GM21717 (cell line): ENCODE data around the gene PTGR3.

Source experiments
- ATAC-seq: cut with Tn5 transposase; IDR thresholded peaks from one replicate; pipeline ENCODE4 v1.9.1; 2021; ENCODE audit warnings: mild to moderate bottlenecking, moderate library complexity; ENCODE audit not compliant: unreplicated experiment

The PTGR3 gene

GRCh38 chr18:75170916-75171315 is 38.0 kb downstream of the PTGR3 start:
- ATAC-seq = no peak

GRCh38 chr18:75170022-75170789 is 38.7 kb downstream of the PTGR3 start:
- no peak for ATAC-seq

DNA sequence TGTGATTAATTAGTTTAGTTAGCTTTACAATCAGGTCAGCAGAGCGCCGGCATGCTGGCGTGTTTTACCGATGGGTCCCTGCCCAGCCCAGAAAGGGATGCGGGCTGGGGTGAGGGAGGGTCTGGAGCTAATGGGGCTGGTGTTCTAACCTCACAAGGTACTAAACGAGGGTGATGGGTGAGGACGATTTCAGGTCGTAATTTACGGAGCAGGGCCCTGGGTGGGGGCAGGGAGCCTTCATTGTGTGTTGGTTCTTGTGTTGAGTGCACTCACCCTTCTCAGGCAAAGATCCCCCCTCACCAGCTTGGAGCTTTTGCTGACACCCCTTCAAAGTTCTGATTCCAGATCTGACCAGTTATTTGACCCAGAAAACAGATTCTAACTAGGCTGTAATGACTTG is 39.5 kb downstream of the PTGR3 start:
- no peak for ATAC-seq

DNA sequence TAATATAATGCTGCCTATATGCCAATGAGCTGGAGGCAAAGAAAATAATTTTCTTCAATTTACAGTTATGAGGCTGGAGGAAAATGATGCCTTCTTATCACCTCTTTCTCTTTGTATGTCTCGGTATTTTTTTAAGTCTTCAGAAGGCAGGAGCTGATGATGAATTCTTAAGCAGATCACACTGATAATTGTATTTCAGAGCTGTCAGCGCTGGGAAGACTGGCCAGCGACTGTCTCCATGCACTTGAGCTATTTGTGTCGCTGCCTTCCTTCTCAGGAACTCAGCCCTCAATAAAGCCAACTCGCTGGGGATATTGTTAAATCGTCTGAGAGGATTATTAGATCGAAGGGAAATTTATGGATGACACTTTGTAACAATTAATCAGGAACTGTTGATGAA is 40.3 kb downstream of the PTGR3 start:
- no peak for ATAC-seq

- no peak for ATAC-seq
Measured at GRCh38 chr18:75167759-75168618, 41.0 kb downstream of the PTGR3 start.

- ATAC-seq = no peak
Measured at GRCh38 chr18:75167137-75167536, 41.8 kb downstream of the PTGR3 start.

- no peak for ATAC-seq
Measured at GRCh38 chr18:75165926-75166325, 43.0 kb downstream of the PTGR3 start.

DNA sequence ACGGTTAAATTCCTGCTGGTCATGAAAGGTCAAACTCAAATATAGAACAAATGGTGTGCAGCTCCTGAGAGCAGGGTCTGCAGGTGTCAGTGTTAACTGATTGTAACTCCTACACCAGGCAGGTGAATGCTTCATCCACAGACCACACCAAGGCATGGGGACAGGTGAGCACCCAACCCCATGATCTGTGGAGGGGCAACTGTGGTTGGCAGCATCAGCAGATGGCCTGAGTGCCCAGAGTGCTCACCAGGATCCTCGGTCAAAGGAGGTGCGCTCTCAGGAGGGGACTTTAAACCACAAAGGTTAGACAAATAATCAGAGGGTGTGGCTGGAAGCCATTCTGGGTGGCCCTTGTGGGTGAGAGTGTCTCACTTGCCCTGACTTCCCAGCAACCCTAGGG is 44.5 kb downstream of the PTGR3 start:
- no peak for ATAC-seq

DNA sequence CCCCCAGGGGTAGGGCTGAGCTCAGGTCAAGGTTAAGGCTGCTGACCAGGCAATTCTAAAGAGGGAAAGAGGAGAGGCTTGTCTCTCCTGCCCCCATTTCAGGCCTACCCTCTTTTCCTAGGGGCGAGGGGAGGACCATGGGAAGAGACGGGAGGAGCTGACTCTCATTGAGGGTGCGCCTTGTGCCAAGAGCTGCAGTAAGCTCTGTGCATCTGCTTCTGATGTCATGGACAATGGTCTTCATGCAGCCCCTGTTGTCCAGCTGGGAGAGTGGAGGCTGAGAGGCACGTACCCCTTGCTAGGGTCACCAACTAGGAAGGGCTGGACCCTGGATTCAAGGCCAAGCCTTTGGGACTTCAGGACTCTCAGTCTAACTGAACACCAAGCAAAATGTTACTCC is 45.2 kb downstream of the PTGR3 start:
- no peak for ATAC-seq

- no peak for ATAC-seq
Measured at GRCh38 chr18:75162978-75163377, 46.0 kb downstream of the PTGR3 start.

- ATAC-seq = no peak
Measured at GRCh38 chr18:75162467-75162866, 46.5 kb downstream of the PTGR3 start.

DNA sequence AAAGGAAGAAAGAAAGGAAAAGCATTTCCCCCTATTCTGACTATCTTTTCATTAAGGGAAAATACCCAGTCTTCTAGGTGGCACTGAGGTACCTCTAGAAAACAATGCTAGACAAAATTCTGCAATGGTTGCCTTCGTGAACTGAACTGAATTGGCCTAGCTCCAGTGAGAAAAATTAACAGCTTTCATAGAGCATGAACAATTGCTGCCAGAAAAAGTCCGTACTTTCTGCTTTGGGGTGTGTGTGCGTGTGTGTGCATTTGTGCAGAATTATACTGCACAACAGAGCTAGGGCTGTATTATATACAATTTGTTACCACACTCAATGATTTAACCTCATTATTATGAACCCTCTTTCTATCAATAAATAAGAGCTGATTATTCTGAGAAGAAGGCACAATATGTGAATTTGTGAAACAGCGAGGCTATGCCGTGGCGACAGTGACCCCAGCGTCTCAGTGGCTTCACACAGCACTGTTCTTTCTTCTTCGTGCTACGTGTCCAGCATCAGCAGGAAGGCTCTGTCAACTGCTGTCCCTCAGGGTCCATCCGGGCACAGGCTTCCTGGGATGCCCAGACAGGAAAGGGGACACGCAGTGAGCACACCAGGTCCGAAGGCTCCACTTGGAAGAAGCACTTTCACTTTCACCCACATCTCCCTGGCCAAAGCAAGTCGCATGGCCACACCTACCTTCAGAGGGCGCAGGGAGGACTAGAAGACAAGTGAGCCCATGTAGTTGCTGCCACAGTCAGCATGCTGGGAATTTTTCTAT is 47.5 kb downstream of the PTGR3 start:
- no peak for ATAC-seq

DNA sequence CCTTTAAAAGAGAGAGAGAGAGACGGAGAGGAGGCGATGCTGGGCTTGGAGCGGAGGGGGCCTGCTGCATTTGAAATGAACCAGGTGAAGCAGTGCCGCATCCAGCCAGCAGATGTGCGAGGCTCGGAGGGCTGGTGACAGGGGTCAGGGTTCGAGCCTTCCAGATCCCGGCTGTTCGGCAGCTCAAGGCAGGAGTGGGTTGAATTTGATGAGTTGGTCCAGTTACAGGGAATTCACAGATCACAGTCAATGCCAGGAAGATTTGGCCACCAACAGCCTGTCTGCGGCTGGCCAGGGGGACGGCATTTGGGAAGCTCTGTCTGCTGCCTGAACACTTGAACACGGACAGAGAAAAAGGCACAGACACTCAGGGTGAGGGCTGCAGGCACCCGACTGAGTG is 48.6 kb downstream of the PTGR3 start:
- ATAC-seq = no peak

DNA sequence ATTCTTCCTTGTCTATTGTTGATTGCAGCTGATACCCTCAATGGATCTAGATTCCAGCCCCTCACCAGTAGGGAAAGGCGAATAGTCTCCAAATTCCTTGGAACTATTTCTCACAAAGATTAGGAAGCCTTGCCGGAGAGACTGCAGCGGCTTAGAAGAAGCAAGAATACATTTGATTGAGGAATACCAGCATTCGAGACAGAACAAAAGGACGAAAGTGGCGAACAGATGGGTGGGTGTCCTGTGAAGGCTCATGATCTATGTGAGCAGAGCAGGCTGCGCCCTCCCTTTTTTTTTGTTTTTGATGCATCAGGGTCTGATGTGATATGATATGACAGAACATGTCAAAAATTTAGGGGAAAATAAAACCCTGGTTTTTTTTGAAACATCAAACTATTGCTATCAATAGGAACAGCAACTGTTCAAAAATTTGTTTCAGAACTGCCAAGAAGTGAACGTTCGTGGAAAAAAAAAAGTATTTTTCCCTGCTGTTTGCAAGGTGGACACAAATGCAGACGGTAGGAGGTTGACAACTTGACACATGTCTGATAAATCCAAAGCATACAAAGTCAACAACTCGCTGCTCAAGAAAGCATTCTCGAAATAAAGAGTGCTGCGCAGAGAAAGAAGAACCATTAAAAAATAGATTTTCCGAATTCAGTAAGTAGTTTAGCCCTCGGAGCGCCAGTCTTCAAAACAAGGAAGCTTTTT is 49.1 kb downstream of the PTGR3 start:
- ATAC-seq = no peak

DNA sequence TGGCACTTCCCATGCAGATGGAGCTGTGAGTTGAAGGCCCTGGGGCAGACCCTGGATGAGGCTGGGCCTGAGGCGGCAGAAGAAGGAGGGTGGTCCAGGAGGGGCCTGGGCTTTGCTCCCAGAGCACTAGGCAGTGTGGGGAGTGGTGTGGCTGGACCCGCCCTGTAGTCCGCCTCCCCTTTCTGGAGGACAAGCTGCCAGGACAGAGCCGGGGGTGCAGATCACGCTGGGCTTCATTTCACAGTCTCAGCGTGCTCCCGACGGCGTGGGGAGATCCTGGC is 49.8 kb downstream of the PTGR3 start:
- no peak for ATAC-seq
